Measurements from ENCODE around the gene COA7. TPM values are rescaled to one million over a fixed set of nuclear protein-coding genes. Genes with fewer than 3 reads are reported as not detected.
"Not testable (repeated sequence)": the region's sequence is repeated elsewhere in the genome, so short reads cannot be mapped to it uniquely, and the experiment has no call there.

The COA7 gene
- total RNA-seq, 2 experiments from 2014 or later, result 7.0 to 26.1 TPM

DNA sequence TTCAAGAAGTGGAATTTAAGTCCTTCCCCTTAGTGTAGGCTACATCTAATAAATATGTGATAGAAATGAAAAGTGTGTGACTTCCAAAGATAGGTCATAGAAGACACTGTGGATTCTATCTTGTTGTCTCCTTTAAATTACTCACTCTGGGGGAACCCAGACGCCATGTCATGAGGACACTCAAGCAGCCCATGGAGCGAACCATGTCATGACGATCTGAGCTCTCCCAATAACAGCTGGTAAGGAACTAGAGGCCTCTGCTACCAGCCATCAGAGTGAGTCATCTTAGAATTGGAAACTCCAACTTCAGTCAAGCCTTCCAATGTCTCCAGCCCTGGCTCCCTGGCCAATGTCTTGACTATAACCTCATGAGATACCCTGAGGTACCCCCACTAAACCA, 6.3 kb downstream of the COA7 start:
- H3K36me3 ChIP-seq (ENCODE audit: insufficient read depth, low read length), result peaks cover 75% of the 10 kb centered on the region
- no peaks in the 10 kb centered on the region for H3K4me1 ChIP-seq (ENCODE audit: insufficient read depth, low read length, poor library complexity, severe bottlenecking)
- ChIA-PET POLR2A (no interaction called here), CTCF (ENCODE audit: unreplicated experiment) (interaction anchor here (0.5 kb wide), 1 partner anchor 139 kb away, joined by 9 read pairs; the partner anchor contains the start of gene TUT4)
- BruUV-seq (replicated peaks), result no TSS peak
- H3K4me3 ChIP-seq (ENCODE audit: low read depth, low read length, poor library complexity, severe bottlenecking), result no peak overlapping the region
- H3K9me3 ChIP-seq (ENCODE audit: low read length), result no peaks in the 10 kb centered on the region
- no peaks in the 10 kb centered on the region for H3K9me2 ChIP-seq (ENCODE audit: insufficient read depth, low read length)
- no peak overlapping the region for H2AFZ ChIP-seq (ENCODE audit: low read length)
- H3K79me2 ChIP-seq (ENCODE audit: insufficient read depth, low read depth, low read length), result peaks cover 24% of the 10 kb centered on the region; the same call in 1 of the 2 replicates
- no peaks in the 10 kb centered on the region for H4K20me1 ChIP-seq (ENCODE audit: insufficient read depth, low read length)
- TF ChIP-seq EZH2phosphoT487 (IDR thresholded peaks at IDR 0.05; ENCODE audit: borderline replicate concordance, low read depth, low read length), result no peak
- TF ChIP-seq, protein P1, sequence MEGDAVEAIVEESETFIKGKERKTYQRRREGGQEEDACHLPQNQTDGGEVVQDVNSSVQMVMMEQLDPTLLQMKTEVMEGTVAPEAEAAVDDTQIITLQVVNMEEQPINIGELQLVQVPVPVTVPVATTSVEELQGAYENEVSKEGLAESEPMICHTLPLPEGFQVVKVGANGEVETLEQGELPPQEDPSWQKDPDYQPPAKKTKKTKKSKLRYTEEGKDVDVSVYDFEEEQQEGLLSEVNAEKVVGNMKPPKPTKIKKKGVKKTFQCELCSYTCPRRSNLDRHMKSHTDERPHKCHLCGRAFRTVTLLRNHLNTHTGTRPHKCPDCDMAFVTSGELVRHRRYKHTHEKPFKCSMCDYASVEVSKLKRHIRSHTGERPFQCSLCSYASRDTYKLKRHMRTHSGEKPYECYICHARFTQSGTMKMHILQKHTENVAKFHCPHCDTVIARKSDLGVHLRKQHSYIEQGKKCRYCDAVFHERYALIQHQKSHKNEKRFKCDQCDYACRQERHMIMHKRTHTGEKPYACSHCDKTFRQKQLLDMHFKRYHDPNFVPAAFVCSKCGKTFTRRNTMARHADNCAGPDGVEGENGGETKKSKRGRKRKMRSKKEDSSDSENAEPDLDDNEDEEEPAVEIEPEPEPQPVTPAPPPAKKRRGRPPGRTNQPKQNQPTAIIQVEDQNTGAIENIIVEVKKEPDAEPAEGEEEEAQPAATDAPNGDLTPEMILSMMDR (conservative IDR thresholded peaks at IDR 0.05; ENCODE audit: low read length), result no peak
- intact Hi-C loops (cut with micrococcal nuclease; ENCODE audit: unreplicated experiment), result no loop called here
- no peak overlapping the region for H3K4me2 ChIP-seq (ENCODE audit: low read length)
- no peak overlapping the region for H3K27ac ChIP-seq (ENCODE audit: low read depth, low read length, poor library complexity, severe bottlenecking)
- no peak for DNase-seq (ENCODE audit: low spot score)

DNA sequence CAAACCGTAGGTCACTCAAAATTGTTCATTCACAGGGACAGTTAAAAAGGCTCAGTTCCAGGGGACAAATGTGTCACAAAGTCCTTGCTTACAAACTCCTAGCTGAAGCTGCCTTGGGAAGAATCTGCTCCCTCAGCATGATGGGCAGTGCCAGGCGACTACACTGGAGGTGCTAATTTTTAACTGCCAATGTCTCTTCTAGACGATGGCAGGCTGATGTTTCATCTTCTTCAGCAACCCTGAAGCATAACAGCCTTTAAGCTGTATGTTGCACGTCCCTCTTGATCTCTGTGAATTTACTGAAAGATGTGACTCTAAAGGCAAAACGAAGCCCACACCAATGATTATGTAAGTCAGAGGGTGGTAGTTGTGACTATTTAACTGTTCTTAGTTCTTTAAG, 11.3 kb downstream of the COA7 start:
- no peak for DNase-seq (ENCODE audit: low spot score)
- H4K20me1 ChIP-seq (ENCODE audit: insufficient read depth, low read length), result no peaks in the 10 kb centered on the region
- H3K4me1 ChIP-seq (ENCODE audit: insufficient read depth, low read length, poor library complexity, severe bottlenecking), result peaks cover 3% of the 10 kb centered on the region
- H3K79me2 ChIP-seq (ENCODE audit: insufficient read depth, low read depth, low read length), result no peaks in the 10 kb centered on the region
- ChIA-PET CTCF (ENCODE audit: unreplicated experiment) (interaction anchor here (0.6 kb wide), 1 partner anchor 333 kb away, joined by 3 read pairs; no protein-coding TSS in a partner anchor), POLR2A (interaction anchor here (0.6 to 1.2 kb wide), 3 partner anchors 45 to 283 kb away, joined by 3 read pairs; no protein-coding TSS in a partner anchor)
- H3K4me3 ChIP-seq (ENCODE audit: low read depth, low read length, poor library complexity, severe bottlenecking), result no peak overlapping the region
- TF ChIP-seq EZH2phosphoT487 (IDR thresholded peaks at IDR 0.05; ENCODE audit: borderline replicate concordance, low read depth, low read length), result no peak
- H3K9me2 ChIP-seq (ENCODE audit: insufficient read depth, low read length), result no peaks in the 10 kb centered on the region
- H3K27ac ChIP-seq (ENCODE audit: low read depth, low read length, poor library complexity, severe bottlenecking), result no peak overlapping the region
- no TSS peak for BruUV-seq (replicated peaks)
- H3K4me2 ChIP-seq (ENCODE audit: low read length), result no peak overlapping the region
- peaks cover 55% of the 10 kb centered on the region for H3K36me3 ChIP-seq (ENCODE audit: insufficient read depth, low read length)
- intact Hi-C loops (cut with micrococcal nuclease; ENCODE audit: unreplicated experiment), result loop anchor here (1.0 to 5.0 kb wide), 5 partner anchors 50 to 560 kb away; partner anchors contain the start of genes CC2D1B, ORC1, PRPF38A and TUT4
- no peaks in the 10 kb centered on the region for H3K9me3 ChIP-seq (ENCODE audit: low read length)
- no peak overlapping the region for H2AFZ ChIP-seq (ENCODE audit: low read length)

DNA sequence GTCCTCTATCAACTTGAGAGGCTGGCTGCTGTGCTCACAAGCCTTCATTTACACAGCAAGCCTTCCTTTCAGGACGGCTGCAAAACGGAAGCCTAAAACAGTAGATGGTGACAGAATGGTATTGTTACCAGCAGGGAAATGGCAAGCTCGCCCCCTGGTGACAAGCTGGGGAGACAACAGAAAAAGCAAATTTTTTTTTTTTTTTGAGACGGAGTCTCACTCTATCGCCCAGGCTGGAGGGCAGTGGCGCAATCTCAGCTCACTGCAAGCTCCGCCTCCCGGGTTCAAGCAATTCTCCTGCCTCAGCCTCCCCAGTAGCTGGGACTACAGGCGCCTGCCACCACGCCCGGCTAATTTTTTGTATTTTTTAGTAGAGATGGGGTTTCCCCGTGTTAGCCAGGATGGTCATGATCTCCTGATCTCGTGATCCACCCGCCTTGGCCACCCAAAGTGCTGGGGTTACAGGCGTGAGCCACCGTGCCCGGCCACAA, 11.8 kb downstream of the COA7 start:
- CTCF ChIA-PET (ENCODE audit: unreplicated experiment); H3K4me1 ChIP-seq (ENCODE audit: insufficient read depth, low read length, poor library complexity, severe bottlenecking); H3K9me2 ChIP-seq (ENCODE audit: insufficient read depth, low read length); H3K79me2 ChIP-seq (ENCODE audit: insufficient read depth, low read depth, low read length); H2AFZ ChIP-seq (ENCODE audit: low read length); H3K27ac ChIP-seq (ENCODE audit: low read depth, low read length, poor library complexity, severe bottlenecking); BruUV-seq (replicated peaks); H3K4me2 ChIP-seq (ENCODE audit: low read length); H3K4me3 ChIP-seq (ENCODE audit: low read depth, low read length, poor library complexity, severe bottlenecking); H3K9me3 ChIP-seq (ENCODE audit: low read length); H4K20me1 ChIP-seq (ENCODE audit: insufficient read depth, low read length): not testable (repeated sequence)
- TF ChIP-seq, protein P1 (conservative IDR thresholded peaks at IDR 0.05; ENCODE audit: low read length), result peak; percentile 83
- intact Hi-C loops (cut with micrococcal nuclease; ENCODE audit: unreplicated experiment), result loop anchor here (1.0 to 5.0 kb wide), 5 partner anchors 50 to 559 kb away; partner anchors contain the start of genes CC2D1B, ORC1, PRPF38A and TUT4
- peak; percentile 88 for DNase-seq (ENCODE audit: low spot score)
- POLR2A ChIA-PET, result interaction anchor here (0.6 kb wide), 1 partner anchor 46 kb away, joined by 3 read pairs; no protein-coding TSS in a partner anchor
- peaks cover 51% of the 10 kb centered on the region for H3K36me3 ChIP-seq (ENCODE audit: insufficient read depth, low read length)

Measured in OCI-LY7 (cell line).